GM21360 (cell line): Measurements from ENCODE around the gene CBARP.

Experiments used
- ATAC-seq: cut with Tn5 transposase; IDR thresholded peaks from one replicate; pipeline ENCODE4 v1.9.1; 2021; ENCODE audit warnings: mild to moderate bottlenecking, moderate library complexity; ENCODE audit not compliant: unreplicated experiment

CBARP gene

DNA sequence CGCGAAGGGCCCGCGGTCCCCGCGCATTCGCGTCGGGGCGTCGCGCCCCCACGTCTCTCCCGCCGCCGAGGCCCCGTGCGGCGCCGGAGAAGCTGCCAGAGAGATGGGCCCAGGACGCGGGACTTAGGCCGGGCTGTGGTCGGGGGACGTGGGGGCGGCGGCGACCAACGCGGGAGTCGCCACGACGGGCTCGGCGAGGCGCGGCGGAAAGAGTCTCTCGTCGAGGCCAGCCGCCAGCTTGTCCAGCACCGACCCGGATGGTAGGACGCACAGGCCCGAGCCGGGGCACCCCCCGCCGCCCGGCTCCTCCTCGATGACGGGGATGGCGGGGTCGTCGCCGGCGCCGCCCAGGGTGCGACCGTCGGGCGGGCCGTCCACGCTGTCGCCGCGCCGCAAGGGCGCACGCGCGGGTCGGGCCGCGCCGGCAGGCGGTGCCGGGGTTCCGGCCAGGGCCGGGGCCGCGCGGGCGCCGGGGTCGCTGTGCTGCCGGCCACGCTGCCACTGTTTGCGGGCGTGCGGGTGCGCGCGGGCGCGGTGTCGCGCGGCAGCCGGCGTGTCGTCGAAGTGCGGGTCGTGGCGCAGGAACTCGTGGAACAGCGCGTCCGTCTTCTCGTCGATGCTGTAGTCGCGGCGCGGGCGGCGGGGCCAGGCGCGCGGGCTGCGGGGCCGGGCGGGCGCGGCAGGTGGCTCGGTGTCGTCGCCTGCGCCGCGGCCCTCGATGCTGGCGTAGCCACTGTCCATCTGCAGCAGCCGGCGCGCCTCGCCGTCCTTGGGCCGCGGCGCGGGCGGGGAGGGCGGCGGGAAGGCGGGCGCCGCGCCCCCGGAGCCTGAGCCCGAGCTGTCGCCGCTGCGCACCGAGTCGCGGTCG lies 8.5 kb downstream of the CBARP start:
- ATAC-seq, result no peak

DNA sequence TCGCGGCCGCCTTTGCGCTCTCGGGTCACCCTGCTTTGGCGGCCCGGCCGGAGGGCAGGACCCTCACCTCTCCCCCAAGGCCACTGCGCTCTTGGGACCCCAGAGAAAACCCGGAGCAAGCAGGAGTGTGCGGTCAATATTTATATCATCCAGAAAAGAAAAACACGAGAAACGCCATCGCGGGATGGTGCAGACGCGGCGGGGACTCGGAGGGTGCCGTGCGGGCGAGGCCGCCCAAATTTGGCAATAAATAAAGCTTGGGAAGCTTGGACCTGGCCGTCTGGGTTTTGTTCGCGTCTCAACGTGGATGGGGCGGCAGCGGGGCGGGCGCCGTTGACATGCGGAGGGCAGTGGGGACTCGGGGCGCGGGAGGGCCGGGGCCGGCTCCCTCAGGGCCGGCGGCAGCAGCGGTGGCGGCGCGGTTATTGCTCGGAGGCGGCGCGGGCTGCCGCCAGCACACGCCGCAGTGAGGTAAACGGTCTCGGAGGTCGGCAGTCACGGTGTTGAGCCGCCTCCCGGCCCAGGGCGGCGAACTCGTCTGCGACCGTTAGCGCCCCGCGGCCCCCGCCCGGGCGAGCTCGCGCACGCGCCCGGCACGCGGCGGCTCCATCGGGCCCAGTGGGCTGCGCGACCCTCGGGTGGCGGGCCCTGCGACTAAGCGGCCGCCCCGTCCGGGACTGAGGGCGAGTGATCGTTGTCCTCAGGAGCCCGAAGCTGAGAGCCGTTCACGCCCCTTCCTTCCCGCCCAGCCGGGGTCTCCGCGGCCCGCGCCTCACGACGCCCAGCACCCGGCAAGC lies 9.4 kb downstream of the CBARP start:
- ATAC-seq, result no peak

DNA sequence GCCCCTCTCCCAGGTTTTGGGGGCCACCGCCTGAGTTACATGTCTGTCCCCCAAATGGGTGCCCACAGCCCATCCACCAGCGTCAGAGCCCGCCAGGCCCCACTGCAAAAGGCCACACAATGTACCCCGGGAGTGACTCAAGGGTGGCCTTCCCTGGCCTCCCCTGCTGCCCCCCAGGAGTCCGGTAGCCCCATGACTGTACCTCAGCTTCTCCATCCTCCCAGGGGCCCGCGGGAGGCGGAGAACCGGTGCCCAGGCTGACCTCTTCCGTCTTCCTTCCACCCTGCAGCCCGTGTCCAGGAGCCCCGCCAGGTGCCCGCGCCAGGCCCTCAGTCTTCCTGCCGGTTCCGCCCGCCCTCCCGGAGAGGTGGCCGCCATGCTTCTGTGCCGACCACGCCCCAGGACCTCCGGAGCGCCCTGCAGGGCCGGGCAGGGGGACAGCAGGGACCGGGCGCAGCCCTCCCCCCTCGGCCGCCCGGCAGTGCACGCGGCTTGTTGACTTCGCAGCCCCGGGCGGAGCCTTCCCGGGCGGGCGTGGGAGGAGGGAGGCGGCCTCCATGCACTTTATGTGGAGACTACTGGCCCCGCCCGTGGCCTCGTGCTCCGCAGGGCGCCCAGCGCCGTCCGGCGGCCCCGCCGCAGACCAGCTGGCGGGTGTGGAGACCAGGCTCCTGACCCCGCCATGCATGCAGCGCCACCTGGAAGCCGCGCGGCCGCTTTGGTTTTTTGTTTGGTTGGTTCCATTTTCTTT lies 10.3 kb downstream of the CBARP start:
- ATAC-seq, result no peak

- no peak for ATAC-seq
Observed at GRCh38 chr19:1226522-1227303, 11.1 kb downstream of the CBARP start.

GRCh38 chr19:1226227-1226518 lies 11.6 kb downstream of the CBARP start:
- ATAC-seq, result no peak

GRCh38 chr19:1225440-1226226 lies 12.2 kb downstream of the CBARP start:
- no peak for ATAC-seq

GRCh38 chr19:1224847-1225246 lies 13.0 kb downstream of the CBARP start:
- ATAC-seq, result no peak

DNA sequence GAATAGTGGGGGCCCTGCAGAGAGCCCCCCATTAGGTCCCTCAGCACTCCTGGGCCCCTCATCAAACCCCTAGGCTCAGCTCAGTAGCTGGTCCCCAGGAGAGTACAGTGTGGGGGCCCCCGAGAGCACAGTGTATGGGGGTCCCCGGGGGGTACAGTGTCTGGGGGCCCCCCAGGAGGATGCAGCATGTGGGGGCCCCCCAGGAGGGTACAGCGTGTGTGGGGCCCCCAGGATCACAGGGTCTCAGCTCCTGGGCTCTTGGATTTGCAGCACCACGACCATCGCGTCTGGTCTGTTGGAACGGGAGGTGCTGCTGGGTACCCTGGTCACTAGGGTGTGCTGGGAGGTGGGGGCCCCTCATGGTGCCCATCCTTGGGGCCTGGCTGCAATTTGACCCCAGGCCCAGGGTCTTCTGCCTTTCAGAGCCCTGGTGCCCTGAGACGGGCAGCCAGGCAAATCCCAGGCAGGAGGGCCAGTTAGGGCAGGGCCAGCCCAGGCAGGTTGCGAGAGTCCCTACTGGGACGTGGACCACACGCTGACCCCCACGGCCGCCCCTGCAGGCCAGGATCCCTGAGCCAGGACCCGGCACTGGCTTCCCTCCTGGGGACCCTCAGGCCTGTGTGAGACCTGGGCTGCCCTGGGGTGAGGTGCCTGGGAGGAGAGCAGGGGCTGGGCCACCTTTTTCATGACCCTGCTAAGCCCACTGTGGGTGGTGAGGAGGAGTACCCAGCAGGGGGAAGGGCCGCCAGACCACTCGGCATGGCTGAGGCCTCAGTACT lies 13.6 kb downstream of the CBARP start:
- no peak for ATAC-seq

GRCh38 chr19:1223018-1223855 lies 14.6 kb downstream of the CBARP start:
- ATAC-seq, result no peak

- no peak for ATAC-seq
Observed at GRCh38 chr19:1222394-1222793, 15.4 kb downstream of the CBARP start.

- ATAC-seq, result no peak
Observed at GRCh38 chr19:1221904-1222255, 15.9 kb downstream of the CBARP start.

DNA sequence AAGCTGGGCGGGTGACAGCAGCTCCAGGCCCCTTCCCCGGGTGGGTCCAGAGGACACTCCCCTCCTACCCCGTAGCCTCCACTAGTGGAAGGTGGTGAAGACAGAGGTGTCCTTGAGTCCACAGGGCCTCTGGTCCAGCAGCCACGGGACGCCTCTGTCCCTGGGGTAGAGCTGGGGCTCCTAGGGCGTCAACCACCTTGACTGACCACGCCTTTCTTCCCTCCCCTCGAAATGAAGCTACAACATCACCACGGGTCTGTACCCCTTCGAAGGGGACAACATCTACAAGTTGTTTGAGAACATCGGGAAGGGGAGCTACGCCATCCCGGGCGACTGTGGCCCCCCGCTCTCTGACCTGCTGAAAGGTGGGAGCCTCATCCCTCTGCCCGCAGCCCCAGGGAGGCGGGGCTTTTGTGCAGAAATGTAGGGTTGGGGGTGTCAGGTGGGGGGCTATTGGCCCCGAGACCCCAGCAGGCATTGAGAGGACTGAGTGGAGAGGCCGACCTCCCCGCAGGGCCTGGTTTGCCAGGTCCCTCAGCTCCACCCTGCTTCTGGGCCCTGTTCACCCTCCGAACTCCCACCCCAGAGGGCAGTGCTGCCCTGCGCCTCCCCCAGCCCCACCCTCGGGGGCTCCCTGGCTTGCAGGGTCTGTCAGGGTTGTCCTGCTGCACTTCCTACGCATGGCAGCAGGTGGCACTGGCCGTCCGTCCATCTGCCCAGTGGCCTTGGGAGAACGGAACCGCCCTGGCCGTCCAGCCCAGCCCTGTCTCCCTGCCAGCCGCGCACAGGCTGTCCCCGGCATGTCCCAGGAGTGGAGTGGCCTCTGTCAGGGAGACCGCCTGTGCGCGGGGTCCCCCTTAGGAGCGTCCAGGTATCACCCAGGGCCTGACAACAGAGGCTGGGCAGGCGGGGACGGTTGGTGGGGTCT lies 16.6 kb downstream of the CBARP start:
- ATAC-seq, result no peak

DNA sequence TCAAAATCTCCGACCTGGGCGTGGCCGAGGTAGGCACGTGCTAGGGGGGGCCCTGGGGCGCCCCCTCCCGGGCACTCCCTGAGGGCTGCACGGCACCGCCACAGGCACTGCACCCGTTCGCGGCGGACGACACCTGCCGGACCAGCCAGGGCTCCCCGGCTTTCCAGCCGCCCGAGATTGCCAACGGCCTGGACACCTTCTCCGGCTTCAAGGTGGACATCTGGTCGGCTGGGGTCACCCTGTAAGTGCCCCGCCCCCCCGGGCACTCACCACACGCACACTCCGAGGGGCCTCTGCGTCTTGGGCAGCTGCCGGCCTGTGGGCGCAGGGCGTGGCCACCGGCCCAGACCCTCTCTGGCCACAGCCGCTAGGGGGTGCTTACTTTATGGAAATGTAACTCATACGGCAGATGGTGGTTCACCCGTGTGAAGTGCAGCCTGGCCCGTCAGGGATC lies 17.3 kb downstream of the CBARP start:
- no peak for ATAC-seq

DNA sequence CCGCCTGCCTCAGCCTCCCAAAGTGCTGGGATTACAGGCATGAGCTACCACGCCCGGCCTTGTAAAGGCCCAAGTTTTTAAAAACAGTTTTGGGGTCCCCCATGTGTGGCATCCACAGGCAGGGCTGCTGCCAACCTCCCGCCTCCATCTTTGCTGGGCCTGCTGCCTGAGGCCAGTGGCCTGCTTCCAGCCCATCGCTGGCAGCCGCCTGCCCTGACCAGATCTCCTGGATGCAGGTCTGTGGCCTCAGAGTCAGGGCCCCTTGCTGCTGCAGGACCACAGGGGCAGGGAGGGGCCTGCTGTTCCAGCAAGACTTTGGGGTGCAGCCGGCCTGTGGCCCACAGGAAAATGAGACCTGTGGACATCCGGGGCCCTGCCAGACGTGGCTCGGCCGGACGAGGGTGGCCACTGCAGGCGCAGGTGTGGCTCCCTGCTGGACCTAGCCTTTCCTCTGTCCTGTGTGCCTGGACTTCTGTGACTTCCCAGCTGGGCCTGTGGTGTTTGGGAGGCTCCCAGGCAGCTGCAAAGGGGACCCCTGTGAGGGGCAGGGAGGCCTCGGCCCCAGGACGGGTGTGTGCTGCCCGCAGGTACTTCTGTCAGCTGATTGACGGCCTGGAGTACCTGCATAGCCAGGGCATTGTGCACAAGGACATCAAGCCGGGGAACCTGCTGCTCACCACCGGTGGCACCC lies 17.9 kb downstream of the CBARP start:
- ATAC-seq, result no peak

- no peak for ATAC-seq
Observed at GRCh38 chr19:1218751-1219567, 18.8 kb downstream of the CBARP start.

GRCh38 chr19:1217366-1217765 lies 20.4 kb downstream of the CBARP start:
- ATAC-seq, result no peak
